WI38 (cell line): ENCODE results near the gene SLC39A11.

ENCODE experiments used
- H3K4me3 ChIP-seq: 2 replicates; pipeline ENCODE4 v1.5.1; 2011; ENCODE audit warnings: low read depth, mild to moderate bottlenecking, control low read depth, low read length
- TF ChIP-seq, protein P1 (sequence below): IDR thresholded peaks from 2 replicates; pipeline ENCODE4 v1.5.1; 2012; ENCODE audit warnings: low read depth, mild to moderate bottlenecking, control low read depth, low read length

The SLC39A11 gene, protein sequence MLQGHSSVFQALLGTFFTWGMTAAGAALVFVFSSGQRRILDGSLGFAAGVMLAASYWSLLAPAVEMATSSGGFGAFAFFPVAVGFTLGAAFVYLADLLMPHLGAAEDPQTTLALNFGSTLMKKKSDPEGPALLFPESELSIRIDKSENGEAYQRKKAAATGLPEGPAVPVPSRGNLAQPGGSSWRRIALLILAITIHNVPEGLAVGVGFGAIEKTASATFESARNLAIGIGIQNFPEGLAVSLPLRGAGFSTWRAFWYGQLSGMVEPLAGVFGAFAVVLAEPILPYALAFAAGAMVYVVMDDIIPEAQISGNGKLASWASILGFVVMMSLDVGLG

GRCh38 chr17:73092523-73093135 lies at the start of gene SLC39A11:
TSS of gene SLC39A11 (minus strand) at chr17:73092688. CDS start at chr17:73088764, 3,924 bp downstream.
- peak within 1 kb of the TSS; percentile 75 for H3K4me3 ChIP-seq
- TF ChIP-seq, protein P1, sequence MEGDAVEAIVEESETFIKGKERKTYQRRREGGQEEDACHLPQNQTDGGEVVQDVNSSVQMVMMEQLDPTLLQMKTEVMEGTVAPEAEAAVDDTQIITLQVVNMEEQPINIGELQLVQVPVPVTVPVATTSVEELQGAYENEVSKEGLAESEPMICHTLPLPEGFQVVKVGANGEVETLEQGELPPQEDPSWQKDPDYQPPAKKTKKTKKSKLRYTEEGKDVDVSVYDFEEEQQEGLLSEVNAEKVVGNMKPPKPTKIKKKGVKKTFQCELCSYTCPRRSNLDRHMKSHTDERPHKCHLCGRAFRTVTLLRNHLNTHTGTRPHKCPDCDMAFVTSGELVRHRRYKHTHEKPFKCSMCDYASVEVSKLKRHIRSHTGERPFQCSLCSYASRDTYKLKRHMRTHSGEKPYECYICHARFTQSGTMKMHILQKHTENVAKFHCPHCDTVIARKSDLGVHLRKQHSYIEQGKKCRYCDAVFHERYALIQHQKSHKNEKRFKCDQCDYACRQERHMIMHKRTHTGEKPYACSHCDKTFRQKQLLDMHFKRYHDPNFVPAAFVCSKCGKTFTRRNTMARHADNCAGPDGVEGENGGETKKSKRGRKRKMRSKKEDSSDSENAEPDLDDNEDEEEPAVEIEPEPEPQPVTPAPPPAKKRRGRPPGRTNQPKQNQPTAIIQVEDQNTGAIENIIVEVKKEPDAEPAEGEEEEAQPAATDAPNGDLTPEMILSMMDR, result no peak

DNA sequence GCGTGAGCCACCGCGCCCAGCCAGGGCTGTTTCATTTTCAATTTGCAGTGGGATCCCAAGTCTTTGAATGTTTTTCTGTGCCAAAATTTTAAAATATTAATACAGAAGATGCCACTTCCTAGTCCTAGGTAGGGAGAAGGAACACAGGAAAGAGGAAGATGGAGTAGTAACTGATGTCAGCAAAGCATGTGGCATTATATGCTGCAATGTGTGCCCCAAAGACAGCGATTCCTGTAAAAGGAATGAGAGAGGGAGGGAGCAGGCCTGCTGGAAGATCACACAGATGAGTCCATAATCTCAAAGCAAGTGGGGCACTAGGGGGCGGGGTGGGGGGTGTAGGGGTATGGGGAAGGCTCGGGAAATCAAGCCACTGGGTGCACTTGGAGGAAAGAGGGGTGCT lies 48.9 kb upstream of the SLC39A11 start:
- no peak overlapping the region for H3K4me3 ChIP-seq
- TF ChIP-seq, protein P1, result no peak

- no peak overlapping the region for H3K4me3 ChIP-seq
- TF ChIP-seq, protein P1, result no peak
Measured at GRCh38 chr17:73140566-73140965, 48.1 kb upstream of the SLC39A11 start.

DNA sequence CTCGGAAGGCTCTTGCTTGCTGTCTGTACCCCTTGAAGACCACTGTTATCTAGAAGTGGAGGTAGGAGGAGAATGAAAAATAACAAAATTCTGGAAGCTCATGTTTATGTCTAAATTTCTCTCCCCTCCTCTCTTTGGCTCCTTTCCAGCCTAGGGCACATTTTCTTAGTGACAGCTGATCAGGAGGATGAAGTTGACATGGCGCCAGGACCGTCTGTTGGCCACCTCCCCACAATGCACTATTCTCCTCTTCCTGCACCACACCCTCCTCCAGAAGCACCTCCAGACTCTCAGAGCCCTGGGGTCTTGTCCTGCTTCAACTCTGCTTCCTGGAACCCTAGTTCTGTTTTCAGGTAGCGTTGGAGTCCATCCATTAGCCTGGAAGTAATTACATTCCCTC lies 46.8 kb upstream of the SLC39A11 start:
- H3K4me3 ChIP-seq, result no peak overlapping the region
- TF ChIP-seq, protein P1, result no peak

- TF ChIP-seq, protein P1, result no peak
- no peak overlapping the region for H3K4me3 ChIP-seq
Measured at GRCh38 chr17:73138541-73139138, 46.2 kb upstream of the SLC39A11 start.

- H3K4me3 ChIP-seq, result no peak overlapping the region
- TF ChIP-seq, protein P1, result no peak
Measured at GRCh38 chr17:73137376-73137775, 44.9 kb upstream of the SLC39A11 start.

DNA sequence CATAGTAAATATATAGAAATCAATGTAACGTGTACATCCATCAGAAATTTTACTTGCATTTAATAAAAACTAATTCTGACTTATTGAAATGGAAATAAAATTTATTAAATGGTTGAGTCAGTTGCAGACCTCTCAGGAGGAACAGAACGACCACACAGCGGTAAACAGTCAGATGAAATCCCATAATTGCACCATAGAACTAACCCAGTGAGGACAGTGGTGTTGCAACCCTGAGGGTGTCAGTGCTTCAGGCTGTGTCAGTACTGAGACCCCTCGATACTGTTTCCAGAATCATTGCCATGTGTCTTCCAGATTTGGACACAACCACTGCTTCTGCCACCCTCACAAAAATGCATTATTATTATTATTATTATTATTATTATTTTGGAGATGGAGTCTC lies 43.3 kb upstream of the SLC39A11 start:
- H3K4me3 ChIP-seq, result no peak overlapping the region
- TF ChIP-seq, protein P1, result no peak
